HepG2 (cell line): Measurements from ENCODE around the gene TBC1D22A. TPM values are rescaled to one million over a fixed set of nuclear protein-coding genes. Genes with fewer than 3 reads are reported as not detected.

Source experiments
- CENPX ChIP-seq: sonication (generic); formaldehyde crosslinking; IDR thresholded peaks from 2 replicates; pipeline ENCODE4 v1.9.0; 2021; ENCODE audit warnings: mild to moderate bottlenecking, missing genetic modification reagents, moderate library complexity
- HINFP ChIP-seq: sonication (generic); formaldehyde crosslinking; IDR thresholded peaks from 2 replicates; pipeline ENCODE4 v1.4.0; 2020; ENCODE audit warnings: low read depth, mild to moderate bottlenecking, missing genetic modification reagents
- HNRNPLL ChIP-seq: fragments of 200-400 bp; formaldehyde crosslinking; IDR thresholded peaks from 2 replicates; pipeline ENCODE4 v1.6.1; 2017; ENCODE audit warnings: mild to moderate bottlenecking, low read depth, low read length; ENCODE audit not compliant: poor library complexity, severe bottlenecking
- KDM5B ChIP-seq: sonication (generic); formaldehyde crosslinking; IDR thresholded peaks from 2 replicates; pipeline ENCODE4 v1.4.0; 2020; ENCODE audit warnings: missing genetic modification reagents, mild to moderate bottlenecking, borderline replicate concordance
- MBD4 ChIP-seq: IDR thresholded peaks from 2 replicates; pipeline ENCODE4 v1.6.1; 2012; ENCODE audit warnings: low read length, inconsistent platforms, borderline replicate concordance
- NCOA1 ChIP-seq: sonication (generic); formaldehyde crosslinking; IDR thresholded peaks from 2 replicates; pipeline ENCODE4 v1.9.0; 2021; ENCODE audit warnings: missing genetic modification reagents
- POLR2AphosphoS5 ChIP-seq: IDR thresholded peaks from 2 replicates; pipeline ENCODE4 v1.6.1; 2012; ENCODE audit warnings: low read depth, low read length
- RBFOX2 ChIP-seq: fragments of 200-400 bp; formaldehyde crosslinking; IDR thresholded peaks from 2 replicates; pipeline ENCODE4 v1.6.1; 2017; ENCODE audit warnings: low read depth, mild to moderate bottlenecking, low read length
- RBM22 ChIP-seq: fragments of 200-400 bp; formaldehyde crosslinking; optimal IDR thresholded peaks from 2 replicates; pipeline ENCODE3; 2017; ENCODE audit warnings: mild to moderate bottlenecking, low read length, moderate library complexity
- REL ChIP-seq: sonication (generic); formaldehyde crosslinking; conservative IDR thresholded peaks from 2 replicates; pipeline ENCODE4 v1.8.0; 2022; ENCODE audit warnings: mild to moderate bottlenecking, missing genetic modification reagents, moderate library complexity
- SALL1 ChIP-seq: sonication (generic); formaldehyde crosslinking; IDR thresholded peaks from 2 replicates; pipeline ENCODE4 v1.8.0; 2022; ENCODE audit warnings: mild to moderate bottlenecking, missing genetic modification reagents
- SMAD1 ChIP-seq: sonication (generic); formaldehyde crosslinking; IDR thresholded peaks from 2 replicates; pipeline ENCODE4 v1.4.0; 2020; ENCODE audit warnings: missing genetic modification reagents, low read depth, mild to moderate bottlenecking, borderline replicate concordance
- SMARCC2 ChIP-seq: fragments of 450-650 bp; IDR thresholded peaks from 2 replicates; pipeline ENCODE4 v1.6.1; 2017; ENCODE audit warnings: antibody characterized with exemption, mild to moderate bottlenecking
- TBX2 ChIP-seq: sonication (generic); formaldehyde crosslinking; IDR thresholded peaks from 2 replicates; pipeline ENCODE4 v1.5.0; 2020; ENCODE audit warnings: missing genetic modification reagents, mild to moderate bottlenecking, borderline replicate concordance
- ZKSCAN8 ChIP-seq: IDR thresholded peaks from 2 replicates; pipeline ENCODE4 v1.6.1; 2016; ENCODE audit warnings: borderline replicate concordance, missing genetic modification reagents, missing compliant biosample characterization
- ZNF253 ChIP-seq: sonication (generic); formaldehyde crosslinking; IDR thresholded peaks from 2 replicates; pipeline ENCODE4 v1.8.0; 2022; ENCODE audit warnings: mild to moderate bottlenecking, missing genetic modification reagents, borderline replicate concordance
- ZNF292 ChIP-seq: sonication (generic); formaldehyde crosslinking; IDR thresholded peaks from 2 replicates; pipeline ENCODE4 v1.8.1; 2022; ENCODE audit warnings: mild to moderate bottlenecking, low read depth, missing genetic modification reagents, borderline replicate concordance
- ZNF563 ChIP-seq: sonication (generic); formaldehyde crosslinking; IDR thresholded peaks from 2 replicates; pipeline ENCODE4 v1.8.0; 2022; ENCODE audit warnings: mild to moderate bottlenecking, moderate library complexity, missing genetic modification reagents
- ZNF615 ChIP-seq: sonication (generic); formaldehyde crosslinking; IDR thresholded peaks from 2 replicates; pipeline ENCODE4 v1.5.0; 2020; ENCODE audit warnings: mild to moderate bottlenecking, missing genetic modification reagents, borderline replicate concordance
- ZNF720 ChIP-seq: sonication (generic); formaldehyde crosslinking; IDR thresholded peaks from 2 replicates; pipeline ENCODE4 v1.4.0; 2020; ENCODE audit warnings: missing genetic modification reagents
- ZNF746 ChIP-seq: sonication (generic); formaldehyde crosslinking; IDR thresholded peaks from 2 replicates; pipeline ENCODE4 v1.8.0; 2022; ENCODE audit warnings: mild to moderate bottlenecking, missing genetic modification reagents
- ZSCAN25 ChIP-seq: sonication (generic); formaldehyde crosslinking; IDR thresholded peaks from 2 replicates; pipeline ENCODE4 v1.8.0; 2022; ENCODE audit warnings: mild to moderate bottlenecking, missing genetic modification reagents
- polyA plus RNA-seq, 8 experiments: library from polyadenylated mRNA; depleted of rRNA in 3 of 8; stranded (reverse) in 7 of 8; unstranded in 1 of 8; fragments of >200 nt; fragmentation: Illumina TruSeq in 4 of 8; extraction: Trizol in 4 of 8; gene quantifications; 2 replicates each; pipeline versions ENCODE4 v1.2.1 to v1.2.3, GENCODE V29; 2011 to 2016; ENCODE audit warnings: low read depth in 4 of 8, missing spikeins in 1 of 8, mixed read lengths in 1 of 8; ENCODE audit not compliant: insufficient read depth in 1 of 8
- total RNA-seq, 5 experiments: library from RNA; depleted of rRNA; stranded (reverse); fragments of >200 nt; fragmentation: Illumina TruSeq; extraction: Trizol; gene quantifications; 2 replicates each; pipeline ENCODE4 v1.2.3, GENCODE V29; 2016; ENCODE audit warnings: low read depth in 1 of 5
- TF ChIP-seq, protein P1 (sequence below): sonication (generic); formaldehyde crosslinking; IDR thresholded peaks from 2 replicates; pipeline ENCODE4 v1.4.0; 2020; ENCODE audit warnings: missing genetic modification reagents
- TF ChIP-seq, protein P2 (sequence below): sonication (generic); formaldehyde crosslinking; IDR thresholded peaks from 2 replicates; pipeline ENCODE4 v1.4.0; 2020; ENCODE audit warnings: missing genetic modification reagents, borderline replicate concordance

TBC1D22A gene
- total and polyA plus RNA-seq, 2 of the 13 experiments (the other 11 are each of a cell fraction or from before 2014, with no cell fraction given) = 17.3 to 18.0 TPM

DNA sequence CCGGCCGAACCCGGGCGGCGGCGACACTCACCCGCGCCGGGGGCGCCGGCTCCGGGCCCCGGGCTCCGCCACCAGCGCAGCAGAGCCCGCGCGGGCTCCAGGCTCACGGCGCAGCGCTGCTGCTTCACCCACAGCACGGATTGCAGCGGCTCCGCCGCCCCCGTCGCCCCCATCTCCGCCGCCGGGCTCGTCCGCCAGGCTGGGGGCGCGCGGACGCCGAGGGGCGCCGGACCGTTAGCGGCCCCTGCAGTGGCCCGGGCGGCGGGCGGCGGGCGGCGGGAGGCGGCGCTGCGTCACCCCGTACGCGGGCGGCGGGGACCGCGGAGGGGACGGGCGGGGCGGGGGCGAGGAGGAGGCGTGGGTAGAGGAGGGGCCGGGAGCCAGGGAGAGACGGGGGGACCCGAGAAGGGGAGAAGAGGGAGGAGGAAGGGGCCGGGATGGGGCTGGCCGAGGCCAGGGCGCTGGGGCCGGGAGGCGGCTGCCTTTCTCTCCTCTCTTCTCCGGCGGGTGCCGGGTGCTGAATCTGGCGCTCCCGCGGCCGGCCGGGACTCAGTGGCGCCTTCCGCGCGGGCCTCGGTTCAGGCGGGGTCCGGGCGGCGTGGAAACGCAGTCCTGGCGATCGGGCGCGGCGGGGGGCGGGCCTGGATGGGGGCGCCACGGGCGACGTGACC, 24.3 kb upstream of the TBC1D22A start, which contains the start of gene CERK (continued):
- TF ChIP-seq REL = no peak
- TF ChIP-seq, protein P1, sequence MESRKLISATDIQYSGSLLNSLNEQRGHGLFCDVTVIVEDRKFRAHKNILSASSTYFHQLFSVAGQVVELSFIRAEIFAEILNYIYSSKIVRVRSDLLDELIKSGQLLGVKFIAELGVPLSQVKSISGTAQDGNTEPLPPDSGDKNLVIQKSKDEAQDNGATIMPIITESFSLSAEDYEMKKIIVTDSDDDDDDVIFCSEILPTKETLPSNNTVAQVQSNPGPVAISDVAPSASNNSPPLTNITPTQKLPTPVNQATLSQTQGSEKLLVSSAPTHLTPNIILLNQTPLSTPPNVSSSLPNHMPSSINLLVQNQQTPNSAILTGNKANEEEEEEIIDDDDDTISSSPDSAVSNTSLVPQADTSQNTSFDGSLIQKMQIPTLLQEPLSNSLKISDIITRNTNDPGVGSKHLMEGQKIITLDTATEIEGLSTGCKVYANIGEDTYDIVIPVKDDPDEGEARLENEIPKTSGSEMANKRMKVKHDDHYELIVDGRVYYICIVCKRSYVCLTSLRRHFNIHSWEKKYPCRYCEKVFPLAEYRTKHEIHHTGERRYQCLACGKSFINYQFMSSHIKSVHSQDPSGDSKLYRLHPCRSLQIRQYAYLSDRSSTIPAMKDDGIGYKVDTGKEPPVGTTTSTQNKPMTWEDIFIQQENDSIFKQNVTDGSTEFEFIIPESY (CRISPR knock-in tag) = no peak
- no peak for TF ChIP-seq RBM22
- peak; percentile 74 for TF ChIP-seq RBFOX2
- TF ChIP-seq NCOA1 (CRISPR knock-in tag) = no peak
- TF ChIP-seq HINFP (CRISPR knock-in tag) = peak; percentile 17; the same call in 1 of the 2 replicates
- peak; percentile 21; the same call in 1 of the 2 replicates for TF ChIP-seq TBX2 (CRISPR knock-in tag)
- TF ChIP-seq, protein P2, sequence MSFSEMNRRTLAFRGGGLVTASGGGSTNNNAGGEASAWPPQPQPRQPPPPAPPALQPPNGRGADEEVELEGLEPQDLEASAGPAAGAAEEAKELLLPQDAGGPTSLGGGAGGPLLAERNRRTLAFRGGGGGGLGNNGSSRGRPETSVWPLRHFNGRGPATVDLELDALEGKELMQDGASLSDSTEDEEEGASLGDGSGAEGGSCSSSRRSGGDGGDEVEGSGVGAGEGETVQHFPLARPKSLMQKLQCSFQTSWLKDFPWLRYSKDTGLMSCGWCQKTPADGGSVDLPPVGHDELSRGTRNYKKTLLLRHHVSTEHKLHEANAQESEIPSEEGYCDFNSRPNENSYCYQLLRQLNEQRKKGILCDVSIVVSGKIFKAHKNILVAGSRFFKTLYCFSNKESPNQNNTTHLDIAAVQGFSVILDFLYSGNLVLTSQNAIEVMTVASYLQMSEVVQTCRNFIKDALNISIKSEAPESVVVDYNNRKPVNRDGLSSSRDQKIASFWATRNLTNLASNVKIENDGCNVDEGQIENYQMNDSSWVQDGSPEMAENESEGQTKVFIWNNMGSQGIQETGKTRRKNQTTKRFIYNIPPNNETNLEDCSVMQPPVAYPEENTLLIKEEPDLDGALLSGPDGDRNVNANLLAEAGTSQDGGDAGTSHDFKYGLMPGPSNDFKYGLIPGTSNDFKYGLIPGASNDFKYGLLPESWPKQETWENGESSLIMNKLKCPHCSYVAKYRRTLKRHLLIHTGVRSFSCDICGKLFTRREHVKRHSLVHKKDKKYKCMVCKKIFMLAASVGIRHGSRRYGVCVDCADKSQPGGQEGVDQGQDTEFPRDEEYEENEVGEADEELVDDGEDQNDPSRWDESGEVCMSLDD (CRISPR knock-in tag) = no peak
- no peak for TF ChIP-seq SMAD1 (CRISPR knock-in tag)
- 0 out of 2 replicates have a peak, but pooled peaks have one; percentile 21 for TF ChIP-seq ZNF563 (CRISPR knock-in tag)
- no peak for TF ChIP-seq MBD4
- TF ChIP-seq HNRNPLL = peak; percentile 98
- no peak for TF ChIP-seq SMARCC2
- no peak for TF ChIP-seq ZNF292 (CRISPR knock-in tag)
- TF ChIP-seq ZNF253 (CRISPR knock-in tag) = no peak
- TF ChIP-seq ZNF615 = no peak
- TF ChIP-seq POLR2AphosphoS5 = 0 out of 2 replicates have a peak, but pooled peaks have one; percentile 28
- peak; percentile 94 for TF ChIP-seq ZSCAN25
- peak; percentile 25; the same call in 1 of the 2 replicates for TF ChIP-seq KDM5B
- TF ChIP-seq SALL1 (CRISPR knock-in tag) = peak; percentile 59; the same call in 1 of the 2 replicates
- TF ChIP-seq ZNF720 (CRISPR knock-in tag) = no peak
- no peak for TF ChIP-seq ZKSCAN8 (CRISPR knock-in tag)
- TF ChIP-seq CENPX (CRISPR knock-in tag) = no peak
- TF ChIP-seq ZNF746 (CRISPR knock-in tag) = no peak
